ENCODE data around the gene OTUD4.

The OTUD4 gene

GRCh38 chr4:145216535-145216934, 36.1 kb upstream of the OTUD4 start:
- H3K27me3 ChIP-seq = no peaks in the 10 kb centered on the region
- intact Hi-C loops (cut with DNase I; ENCODE audit: low total_unique reads) = no loop called here
- no peaks in the 10 kb centered on the region for H3K9me3 ChIP-seq
- no peak overlapping the region for H3K27ac ChIP-seq
- H3K4me1 ChIP-seq = no peaks in the 10 kb centered on the region
- TF ChIP-seq, protein P1, sequence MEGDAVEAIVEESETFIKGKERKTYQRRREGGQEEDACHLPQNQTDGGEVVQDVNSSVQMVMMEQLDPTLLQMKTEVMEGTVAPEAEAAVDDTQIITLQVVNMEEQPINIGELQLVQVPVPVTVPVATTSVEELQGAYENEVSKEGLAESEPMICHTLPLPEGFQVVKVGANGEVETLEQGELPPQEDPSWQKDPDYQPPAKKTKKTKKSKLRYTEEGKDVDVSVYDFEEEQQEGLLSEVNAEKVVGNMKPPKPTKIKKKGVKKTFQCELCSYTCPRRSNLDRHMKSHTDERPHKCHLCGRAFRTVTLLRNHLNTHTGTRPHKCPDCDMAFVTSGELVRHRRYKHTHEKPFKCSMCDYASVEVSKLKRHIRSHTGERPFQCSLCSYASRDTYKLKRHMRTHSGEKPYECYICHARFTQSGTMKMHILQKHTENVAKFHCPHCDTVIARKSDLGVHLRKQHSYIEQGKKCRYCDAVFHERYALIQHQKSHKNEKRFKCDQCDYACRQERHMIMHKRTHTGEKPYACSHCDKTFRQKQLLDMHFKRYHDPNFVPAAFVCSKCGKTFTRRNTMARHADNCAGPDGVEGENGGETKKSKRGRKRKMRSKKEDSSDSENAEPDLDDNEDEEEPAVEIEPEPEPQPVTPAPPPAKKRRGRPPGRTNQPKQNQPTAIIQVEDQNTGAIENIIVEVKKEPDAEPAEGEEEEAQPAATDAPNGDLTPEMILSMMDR (IDR thresholded peaks at IDR 0.05) = peak; percentile 30 to 38
- no peaks in the 10 kb centered on the region for H3K36me3 ChIP-seq
- H3K4me3 ChIP-seq = no peak overlapping the region
- no peak for DNase-seq

- intact Hi-C loops (cut with DNase I; ENCODE audit: low total_unique reads) = no loop called here
- no peak overlapping the region for H3K4me3 ChIP-seq
- DNase-seq = no peak
- H3K27me3 ChIP-seq = no peaks in the 10 kb centered on the region
- no peak overlapping the region for H3K27ac ChIP-seq
- H3K9me3 ChIP-seq = no peaks in the 10 kb centered on the region
- H3K4me1 ChIP-seq = no peaks in the 10 kb centered on the region
- no peaks in the 10 kb centered on the region for H3K36me3 ChIP-seq
- TF ChIP-seq, protein P1 (IDR thresholded peaks at IDR 0.05) = no peak
These were observed 32.9 kb upstream of the OTUD4 start for GRCh38 chr4:145213245-145213644.

DNA sequence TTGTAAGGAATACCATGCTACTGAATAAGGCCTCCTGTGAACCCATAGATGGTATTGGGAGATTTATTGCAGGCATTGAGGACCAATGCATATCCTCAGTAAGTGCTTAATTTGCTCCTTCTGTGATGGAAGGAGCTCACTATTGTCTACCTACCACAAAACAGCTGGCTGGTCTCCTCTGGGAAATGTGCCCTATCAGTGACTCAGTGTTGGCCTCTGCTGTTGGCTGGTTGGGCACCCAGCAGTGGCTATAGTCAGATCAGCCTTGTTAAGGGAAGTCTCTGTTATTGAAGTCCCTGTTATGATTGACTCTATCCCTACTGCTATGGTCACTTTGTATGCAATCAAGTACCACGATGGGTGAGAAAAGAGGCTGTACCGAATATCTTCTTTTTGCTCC, 27.5 kb upstream of the OTUD4 start:
- intact Hi-C loops (cut with DNase I; ENCODE audit: low total_unique reads) = no loop called here
- Histone ChIP-seq H3K9me3 (no peaks in the 10 kb centered on the region), H3K36me3 (no peaks in the 10 kb centered on the region), H3K4me3 (no peak overlapping the region), H3K4me1 (no peaks in the 10 kb centered on the region), H3K27ac (no peak overlapping the region), H3K27me3 (no peaks in the 10 kb centered on the region)
- no peak for DNase-seq
- TF ChIP-seq, protein P1 (IDR thresholded peaks at IDR 0.05) = no peak

GRCh38 chr4:145203410-145203809, 23.0 kb upstream of the OTUD4 start:
- Histone ChIP-seq H3K27ac (no peak overlapping the region), H3K4me3 (no peak overlapping the region), H3K36me3 (no peaks in the 10 kb centered on the region), H3K9me3 (no peaks in the 10 kb centered on the region), H3K4me1 (no peaks in the 10 kb centered on the region), H3K27me3 (no peaks in the 10 kb centered on the region)
- TF ChIP-seq, protein P1 (IDR thresholded peaks at IDR 0.05) = no peak
- intact Hi-C loops (cut with DNase I; ENCODE audit: low total_unique reads) = no loop called here
- no peak for DNase-seq

DNA sequence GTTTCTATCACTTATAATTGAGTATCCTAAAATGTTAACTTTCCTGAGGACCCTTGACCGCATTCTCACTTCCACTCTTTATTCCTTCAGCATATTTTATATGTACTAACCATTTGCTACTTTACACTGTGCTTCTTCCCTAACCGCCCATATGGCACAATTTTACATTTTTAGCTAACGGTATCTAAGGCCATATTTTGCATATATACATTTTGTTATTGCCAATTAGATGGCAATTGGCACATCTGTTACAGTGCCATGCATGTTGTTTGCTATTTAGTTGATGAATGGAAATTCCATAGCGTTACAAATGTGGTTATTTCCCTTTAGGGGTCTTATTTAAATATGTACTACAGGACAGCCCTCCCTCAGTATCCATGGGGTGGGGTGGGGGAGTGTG, 20.0 kb upstream of the OTUD4 start:
- no peaks in the 10 kb centered on the region for H3K9me3 ChIP-seq
- no peaks in the 10 kb centered on the region for H3K4me1 ChIP-seq
- no peaks in the 10 kb centered on the region for H3K27me3 ChIP-seq
- TF ChIP-seq, protein P1 (IDR thresholded peaks at IDR 0.05) = no peak
- intact Hi-C loops (cut with DNase I; ENCODE audit: low total_unique reads) = no loop called here
- H3K4me3 ChIP-seq = no peak overlapping the region
- H3K27ac ChIP-seq = no peak overlapping the region
- no peaks in the 10 kb centered on the region for H3K36me3 ChIP-seq
- no peak for DNase-seq

DNA sequence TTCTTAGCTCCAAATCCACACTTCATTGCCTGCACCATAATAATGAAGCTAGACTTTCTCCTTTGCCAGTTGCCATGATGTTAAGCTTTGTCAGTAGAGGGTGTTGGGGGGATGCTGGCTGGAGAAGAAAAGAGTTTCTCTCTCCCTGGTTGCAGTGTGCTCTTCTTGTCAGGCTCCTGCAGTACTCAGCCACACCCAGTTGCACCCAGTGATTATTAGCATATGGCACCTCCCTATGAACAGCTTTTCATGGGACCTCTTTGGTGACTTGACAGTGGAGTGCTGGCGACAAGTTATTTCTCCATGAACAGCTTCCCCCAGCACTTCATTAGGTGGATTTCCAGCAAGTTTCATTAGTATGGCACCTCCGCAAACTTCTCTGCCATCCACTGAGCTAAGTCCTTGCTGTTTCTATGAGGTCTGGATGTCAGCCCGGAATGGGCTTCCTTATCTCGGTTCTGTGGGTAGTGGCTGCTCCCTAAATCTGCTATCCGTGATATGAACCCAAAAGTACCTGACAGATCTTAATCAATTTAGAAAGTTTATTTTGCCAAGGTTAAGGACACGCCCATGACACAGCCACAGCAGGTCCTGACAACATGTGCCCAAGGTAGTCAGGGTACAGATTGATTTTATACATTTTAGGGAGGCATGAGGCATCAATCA, 18.8 kb upstream of the OTUD4 start:
- TF ChIP-seq, protein P1 (IDR thresholded peaks at IDR 0.05) = no peak
- Histone ChIP-seq H3K36me3 (no peaks in the 10 kb centered on the region), H3K4me3 (no peak overlapping the region), H3K27me3 (no peaks in the 10 kb centered on the region), H3K9me3 (no peaks in the 10 kb centered on the region), H3K4me1 (no peaks in the 10 kb centered on the region), H3K27ac (no peak overlapping the region)
- DNase-seq = no peak
- intact Hi-C loops (cut with DNase I; ENCODE audit: low total_unique reads) = no loop called here

Measured in tibial artery (tissue), 4 donors.